GM18508 (cell line): Measurements from ENCODE around the gene ITGA6.

ENCODE experiments used
- ATAC-seq: cut with Tn5 transposase; IDR thresholded peaks from one replicate; pipeline ENCODE4 v1.9.1; 2021; ENCODE audit warnings: moderate number of reproducible peaks; ENCODE audit not compliant: insufficient read depth, unreplicated experiment

ITGA6 gene

GRCh38 chr2:172438741-172439508 lies 11.5 kb downstream of the ITGA6 start:
- no peak for ATAC-seq

DNA sequence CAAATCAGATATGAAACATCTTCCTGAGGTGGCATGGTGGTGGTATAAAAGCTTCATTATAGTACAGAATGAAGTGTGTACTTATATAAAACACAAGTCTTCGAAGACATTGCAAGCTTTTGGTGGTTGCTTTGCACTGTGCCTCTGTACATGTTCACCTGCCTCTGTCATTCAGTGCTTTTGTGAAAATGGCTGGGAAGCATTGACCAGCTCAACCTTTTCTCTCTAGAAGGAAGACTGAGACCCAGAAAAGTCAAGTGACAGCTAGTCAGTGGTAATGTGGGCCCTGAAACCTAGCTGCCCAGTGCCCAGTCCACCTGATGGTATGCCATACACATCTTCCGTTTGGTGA lies 12.1 kb downstream of the ITGA6 start:
- no peak for ATAC-seq

GRCh38 chr2:172439911-172440310 lies 12.5 kb downstream of the ITGA6 start:
- no peak for ATAC-seq

- ATAC-seq, result no peak
Observed at GRCh38 chr2:172440795-172441194, 13.4 kb downstream of the ITGA6 start.

DNA sequence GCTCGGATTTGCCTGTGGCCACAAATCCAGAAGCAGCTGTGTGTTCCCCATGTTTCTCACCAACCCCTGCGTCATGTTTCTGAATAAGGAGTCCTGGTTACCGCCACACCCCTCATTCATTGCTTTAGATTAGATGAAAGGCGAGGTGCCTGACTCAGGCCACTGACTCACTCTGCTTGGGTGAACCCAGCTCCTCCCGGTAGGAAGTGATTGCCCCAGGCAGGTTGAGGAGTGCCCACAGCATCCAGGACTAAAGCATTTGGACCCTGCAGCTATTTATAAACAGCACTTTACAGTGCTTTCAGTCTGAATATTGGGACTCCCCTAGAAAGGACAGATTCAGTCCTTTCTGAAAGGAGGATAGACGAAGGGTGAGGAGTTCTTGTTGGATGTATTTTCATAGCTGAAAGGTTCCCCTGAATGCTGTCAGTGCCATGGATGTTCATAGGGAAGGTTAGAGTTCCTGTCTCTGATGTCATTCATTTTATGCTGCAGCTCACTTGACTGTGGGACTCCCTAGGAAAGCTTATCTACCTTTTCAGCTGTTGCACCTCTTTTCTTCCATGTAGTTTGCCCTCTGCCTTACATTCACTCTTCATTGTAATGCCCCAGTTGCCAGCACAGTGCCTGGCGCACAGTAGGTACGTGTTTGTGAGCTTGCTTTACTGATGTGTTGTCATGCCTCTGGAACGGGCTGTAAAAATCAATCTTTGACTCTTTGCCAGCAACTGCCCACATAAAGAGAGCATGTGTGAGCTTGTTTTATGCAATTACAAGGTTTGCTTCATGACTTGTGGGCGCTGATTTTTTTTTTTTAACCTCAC lies 14.9 kb downstream of the ITGA6 start:
- ATAC-seq, result no peak

DNA sequence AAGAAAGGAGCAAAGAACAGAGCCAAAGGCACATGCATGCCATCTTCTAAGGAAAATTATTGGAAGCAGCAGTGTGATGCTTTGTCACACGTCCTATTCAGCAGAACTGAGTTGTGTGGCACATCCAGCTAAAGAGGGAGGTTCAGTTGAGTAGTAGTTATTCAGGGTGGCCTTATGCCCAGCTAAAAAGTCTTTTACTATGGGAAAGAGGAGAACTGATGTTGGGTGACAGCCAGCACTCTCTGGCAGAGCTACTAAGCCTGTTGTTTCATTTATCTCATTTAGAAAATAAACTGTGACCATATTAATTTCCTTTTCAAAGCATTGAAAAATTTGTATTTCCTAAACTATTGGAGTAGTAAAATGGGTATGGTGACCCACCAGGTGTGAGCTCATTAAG lies 18.5 kb downstream of the ITGA6 start:
- no peak for ATAC-seq

DNA sequence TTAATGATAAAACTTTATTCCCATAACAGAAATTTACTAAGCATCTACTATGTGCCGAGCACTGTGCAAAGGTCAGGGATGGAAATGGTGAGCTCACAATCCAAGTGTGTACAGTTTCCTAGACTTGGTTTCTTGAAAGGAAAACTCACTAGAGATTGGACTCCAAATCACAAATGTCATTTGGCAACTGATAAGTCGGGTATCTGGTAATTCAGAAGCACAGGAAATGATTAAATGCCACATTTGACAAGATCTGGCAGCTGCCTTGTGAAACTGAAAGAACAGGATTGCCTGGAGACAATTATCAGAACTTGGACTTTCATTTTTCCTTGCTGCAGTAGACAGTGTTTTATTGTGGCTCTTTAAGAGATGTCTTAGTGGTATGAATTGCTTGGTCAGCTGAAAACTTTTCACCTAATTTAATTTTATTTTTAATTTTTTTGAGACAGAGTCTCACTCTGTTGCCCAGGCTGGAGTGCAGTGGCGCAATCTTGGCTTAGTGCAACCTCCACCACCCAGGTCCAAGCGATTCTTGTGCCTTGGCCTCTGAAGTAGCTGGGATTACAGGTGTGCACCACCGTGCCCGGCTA lies 19.2 kb downstream of the ITGA6 start:
- ATAC-seq, result no peak

GRCh38 chr2:172447811-172448493 lies 20.6 kb downstream of the ITGA6 start:
- ATAC-seq, result no peak

GRCh38 chr2:172448544-172449267 lies 21.3 kb downstream of the ITGA6 start:
- no peak for ATAC-seq

GRCh38 chr2:172449911-172450550 lies 22.6 kb downstream of the ITGA6 start:
- no peak for ATAC-seq

DNA sequence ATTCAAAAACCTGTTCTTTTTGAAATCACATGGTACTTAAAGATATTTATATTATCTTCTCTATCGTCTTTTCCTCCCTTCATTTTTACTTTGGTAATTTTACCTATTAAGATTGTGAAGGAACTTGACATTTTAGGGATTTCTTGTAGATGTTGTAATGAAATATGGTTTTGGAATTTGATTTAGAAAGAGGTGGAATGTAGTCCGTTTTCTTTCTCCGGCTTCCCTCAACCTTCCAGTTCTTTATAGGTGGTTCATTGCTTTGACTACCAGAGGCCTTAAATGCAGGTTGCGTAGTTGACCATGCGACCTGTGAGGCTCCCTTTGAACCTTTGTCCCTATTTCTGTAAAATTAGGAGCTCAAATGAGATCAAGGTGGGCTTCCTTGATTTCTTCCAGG lies 24.5 kb downstream of the ITGA6 start:
- no peak for ATAC-seq

DNA sequence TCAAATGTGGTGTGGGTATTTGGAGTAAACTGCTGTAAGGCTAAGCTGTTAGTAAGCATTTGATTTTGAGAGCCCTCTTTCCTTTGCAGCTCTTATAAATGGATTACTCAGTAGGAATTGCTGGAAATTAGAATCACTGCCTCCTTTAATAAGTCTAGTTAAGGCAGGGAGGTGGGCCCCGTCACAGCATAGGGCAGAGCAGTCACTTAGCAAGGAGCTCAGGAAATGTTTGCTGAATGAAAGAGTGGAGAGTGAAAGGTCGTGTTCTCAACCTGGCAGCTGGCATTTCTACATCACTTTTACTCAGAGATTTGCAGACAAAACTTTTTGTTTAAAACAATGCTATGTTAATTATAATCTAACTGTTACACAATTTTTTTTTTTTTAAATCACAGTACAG lies 25.5 kb downstream of the ITGA6 start:
- no peak for ATAC-seq

- ATAC-seq, result no peak
Observed at GRCh38 chr2:172454404-172455120, 27.2 kb downstream of the ITGA6 start.

DNA sequence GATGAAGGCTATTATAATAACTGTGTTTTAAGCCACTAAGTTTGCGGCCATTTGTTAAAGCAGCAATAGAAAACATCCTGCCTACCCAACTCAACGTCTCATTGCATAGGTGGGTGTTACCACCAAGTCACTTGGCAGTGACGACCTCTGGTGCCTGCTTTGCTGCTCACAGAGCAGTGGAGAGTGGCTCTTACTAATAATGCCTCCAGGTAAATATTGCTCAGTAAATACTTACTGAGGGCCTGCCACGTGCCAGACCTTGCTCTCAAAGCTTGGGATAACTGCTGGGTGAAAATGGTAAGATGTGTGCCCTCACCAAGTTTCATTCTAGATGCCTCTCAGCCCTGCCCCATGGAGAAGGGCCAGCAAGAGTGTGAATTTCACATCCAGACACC lies 27.7 kb downstream of the ITGA6 start:
- no peak for ATAC-seq

DNA sequence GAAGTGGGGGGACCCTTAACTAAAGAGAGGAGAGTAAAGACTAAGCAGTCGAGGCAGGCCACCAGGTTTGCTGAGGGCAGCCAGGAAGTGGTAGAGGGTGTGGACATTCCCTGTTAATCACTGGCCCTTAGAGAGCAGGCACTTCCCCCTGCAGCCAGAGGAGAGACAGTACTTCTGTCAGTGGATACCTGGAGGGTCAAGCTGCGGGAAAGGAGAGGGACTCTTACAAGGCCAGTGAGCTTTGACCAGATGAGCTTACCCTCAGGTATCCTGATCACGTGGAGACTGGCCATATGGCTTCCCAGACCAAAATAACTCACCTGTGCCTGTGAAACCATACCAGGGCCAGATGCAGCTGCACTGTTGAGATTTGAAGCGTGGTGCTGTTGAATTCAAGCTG lies 28.6 kb downstream of the ITGA6 start:
- no peak for ATAC-seq

DNA sequence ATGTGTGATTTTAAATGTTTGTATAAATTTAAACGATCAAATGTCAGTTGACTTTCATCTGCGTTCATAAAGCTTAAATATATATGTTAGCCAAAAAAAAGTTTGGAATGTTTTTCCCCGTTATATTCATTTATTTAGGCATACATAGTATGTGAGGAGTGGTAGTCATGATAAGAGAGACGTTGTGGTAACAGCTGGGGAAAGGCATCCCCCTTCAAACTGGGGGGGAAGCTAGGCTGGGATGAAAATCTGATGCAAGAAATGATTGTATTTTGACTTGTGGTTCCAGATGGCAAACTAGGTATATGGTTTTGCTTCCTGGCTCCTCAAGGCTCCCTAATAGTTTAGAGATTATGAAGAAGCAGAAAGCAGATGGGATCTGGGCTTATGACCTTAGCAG lies 30.1 kb downstream of the ITGA6 start:
- no peak for ATAC-seq

DNA sequence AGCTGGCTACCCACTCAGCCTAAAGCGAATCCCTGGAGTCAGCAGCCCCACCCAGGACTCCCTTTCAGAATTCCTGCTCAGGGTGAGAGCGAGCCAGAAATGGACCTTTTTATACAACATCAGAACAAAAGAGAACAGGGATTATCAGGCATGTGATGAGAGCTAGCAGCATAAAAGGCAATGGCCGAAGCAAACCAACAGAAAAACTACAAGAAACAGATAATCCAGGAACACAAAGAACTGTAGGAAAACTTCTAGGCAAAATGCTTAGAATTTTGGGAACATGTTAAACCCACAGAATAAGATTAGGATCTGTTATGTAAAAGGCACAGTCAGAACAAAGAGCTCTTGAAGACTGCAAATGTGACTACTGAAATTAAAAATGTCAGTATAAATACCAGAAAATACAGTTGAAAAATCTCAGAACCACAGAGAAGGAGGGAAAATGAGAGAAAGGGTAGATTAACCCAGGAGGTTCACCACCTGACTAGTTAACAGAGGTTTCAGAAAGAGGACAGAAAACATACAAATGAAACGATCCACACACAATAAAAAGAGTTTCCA lies 31.3 kb downstream of the ITGA6 start:
- ATAC-seq, result no peak

DNA sequence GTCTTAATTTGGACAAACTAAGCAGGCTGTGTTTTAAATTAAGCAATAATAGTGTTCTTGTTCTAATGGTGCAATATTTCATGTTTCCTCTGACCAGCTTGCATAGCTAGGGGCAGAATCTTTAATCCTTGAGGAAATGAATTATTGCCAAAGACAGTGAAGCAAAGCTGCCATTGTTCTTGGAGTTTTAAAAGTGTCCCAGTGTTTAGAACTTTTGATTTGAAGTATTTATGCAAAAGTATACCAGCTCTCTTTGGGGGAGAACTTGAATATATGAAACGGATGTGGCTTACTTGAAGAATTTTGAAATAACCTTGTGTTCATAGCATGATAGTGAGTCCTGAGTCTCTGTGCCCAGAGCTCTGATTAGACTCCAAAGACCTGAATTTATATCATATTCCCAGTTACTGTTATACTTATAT lies 33.4 kb downstream of the ITGA6 start:
- ATAC-seq, result no peak
